GM23338 (cell line): ENCODE data around the gene VPS25. TPM values are rescaled to one million over a fixed set of nuclear protein-coding genes. Genes with fewer than 3 reads are reported as not detected.
"Not testable (repeated sequence)": the region's sequence is repeated elsewhere in the genome, so short reads cannot be mapped to it uniquely, and the experiment has no call there.

Experiments used
- ATAC-seq: fragments of 200-7000 bp; cut with Tn5 transposase; 3 replicates; pipeline ENCODE4 v1.9.1; 2020
- DNase-seq: peaks from one replicate; pipeline ENCODE4 v3.0.0-alpha.2; 2015; ENCODE audit warnings: low spot score
- H2AFZ ChIP-seq: fragments of 200-600 bp; sonication (generic); 2 replicates; pipeline ENCODE4 v1.8.0; 2016; ENCODE audit warnings: antibody characterized with exemption, mild to moderate bottlenecking, moderate library complexity
- H3F3A ChIP-seq: fragments of 200-600 bp; sonication (generic); replicated peaks from 2 replicates; pipeline ENCODE4 v1.8.0; 2017; ENCODE audit warnings: antibody characterized with exemption, mixed run types, low read depth
- H3K27ac ChIP-seq: fragments of 200-600 bp; sonication (generic); 2 replicates; pipeline ENCODE4 v1.6.1; 2016; ENCODE audit warnings: low read depth
- H3K27me3 ChIP-seq: fragments of 200-600 bp; sonication (generic); 2 replicates; pipeline ENCODE4 v1.8.0; 2016; ENCODE audit warnings: mild to moderate bottlenecking, mixed run types, moderate library complexity; ENCODE audit not compliant: insufficient read depth
- H3K36me3 ChIP-seq: fragments of 200-600 bp; sonication (generic); 2 replicates; pipeline ENCODE4 v1.8.0; 2016; ENCODE audit warnings: mild to moderate bottlenecking; ENCODE audit not compliant: insufficient read depth
- H3K4me1 ChIP-seq: fragments of 200-600 bp; sonication (generic); 2 replicates; pipeline ENCODE4 v1.8.0; 2016; ENCODE audit warnings: mild to moderate bottlenecking, moderate library complexity; ENCODE audit not compliant: insufficient read depth
- H3K4me2 ChIP-seq: fragments of 200-600 bp; sonication (generic); 2 replicates; pipeline ENCODE4 v1.7.1; 2017; ENCODE audit warnings: mixed run types
- H3K4me3 ChIP-seq: fragments of 200-600 bp; sonication (generic); 2 replicates; pipeline ENCODE4 v1.6.1; 2016; ENCODE audit warnings: mixed run types
- H3K79me2 ChIP-seq: fragments of 200-600 bp; sonication (generic); replicated peaks from 2 replicates; pipeline ENCODE4 v1.8.0; 2017; ENCODE audit warnings: mild to moderate bottlenecking; ENCODE audit not compliant: insufficient read depth
- H3K9me2 ChIP-seq: fragments of 200-600 bp; sonication (generic); 2 replicates; pipeline ENCODE4 v1.8.0; 2017; ENCODE audit not compliant: insufficient read depth
- H4K20me1 ChIP-seq: fragments of 200-600 bp; sonication (generic); replicated peaks from 2 replicates; pipeline ENCODE4 v1.8.0; 2017; ENCODE audit warnings: mild to moderate bottlenecking; ENCODE audit not compliant: insufficient read depth
- H3K27ac Mint-ChIP-seq: 2 replicates; pipeline ENCODE4 v1.8.0; 2020; ENCODE audit warnings: inconsistent platforms, mild to moderate bottlenecking, moderate library complexity, mixed read lengths
- H3K27me3 Mint-ChIP-seq: 3 replicates; pipeline ENCODE4 v1.8.0; 2022; ENCODE audit warnings: low read depth, mild to moderate bottlenecking, moderate library complexity, mixed read lengths, inconsistent platforms; ENCODE audit not compliant: insufficient read depth, poor library complexity
- H3K36me3 Mint-ChIP-seq: 3 replicates; pipeline ENCODE4 v1.8.0; 2021; ENCODE audit warnings: low read depth, mild to moderate bottlenecking, inconsistent platforms, moderate library complexity, mixed read lengths
- H3K4me1 Mint-ChIP-seq: 3 replicates; pipeline ENCODE4 v1.8.0; 2020; ENCODE audit warnings: mild to moderate bottlenecking, inconsistent platforms, mixed read lengths
- H3K4me3 Mint-ChIP-seq: 3 replicates; pipeline ENCODE4 v1.8.0; 2021; ENCODE audit warnings: moderate library complexity, mild to moderate bottlenecking, inconsistent platforms, mixed read lengths
- H3K9me3 Mint-ChIP-seq: 3 replicates; pipeline ENCODE4 v1.8.0; 2020; ENCODE audit warnings: moderate library complexity, mild to moderate bottlenecking, inconsistent platforms, mixed read lengths
- EZH2phosphoT487 ChIP-seq: fragments of 200-600 bp; sonication (generic); IDR thresholded peaks from one replicate; pipeline ENCODE4 v1.8.1; 2018; ENCODE audit warnings: antibody characterized with exemption; ENCODE audit not compliant: unreplicated experiment
- ZNF331 ChIP-seq: fragments of 250-450 bp; sonication (Bioruptor Pico); IDR thresholded peaks from 2 replicates; pipeline ENCODE4 v1.5.0; 2020; ENCODE audit warnings: low read depth, mild to moderate bottlenecking, moderate library complexity
- polyA plus RNA-seq: library from polyadenylated mRNA; unstranded; fragments of >200 nt; fragmentation: Nextera tagmentation; extraction: Ambion mirVana; gene quantifications from 2 replicates; pipeline ENCODE4 v1.2.1, GENCODE V29; 2016
- total RNA-seq: library from RNA; depleted of rRNA; stranded (reverse); fragments of >200 nt; shearing (Covaris generic); gene quantifications from 2 replicates; pipeline ENCODE4 v1.2.3, GENCODE V29; 2014
- TF ChIP-seq, protein P1 (sequence below): fragments of 250-450 bp; sonication (Bioruptor Pico); IDR thresholded peaks from 2 replicates; pipeline ENCODE4 v1.5.0; 2020; ENCODE audit warnings: mild to moderate bottlenecking, moderate library complexity

The VPS25 gene
- total and polyA plus RNA-seq, 2 experiments from 2014 or later = 105 to 110 TPM

DNA sequence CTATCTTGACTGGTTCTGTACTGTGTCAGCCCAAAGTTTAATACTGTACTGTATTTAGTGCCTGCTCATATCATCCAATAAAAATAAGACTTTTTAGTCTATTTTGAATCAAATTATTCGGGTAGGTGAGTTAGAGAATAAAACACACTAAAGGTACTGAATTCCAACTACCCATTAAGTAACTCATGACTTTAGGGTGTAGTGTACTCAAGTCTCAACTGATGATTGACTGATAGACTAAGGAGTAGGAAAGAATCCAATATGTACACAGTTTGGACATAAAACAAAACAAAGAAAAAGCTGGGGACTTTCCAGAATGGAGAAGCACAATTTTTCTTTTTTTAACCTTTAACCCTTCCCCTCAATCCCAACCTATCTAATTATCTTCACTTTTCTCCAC, 32.5 kb upstream of the VPS25 start (continued):
- TF ChIP-seq, protein P1, sequence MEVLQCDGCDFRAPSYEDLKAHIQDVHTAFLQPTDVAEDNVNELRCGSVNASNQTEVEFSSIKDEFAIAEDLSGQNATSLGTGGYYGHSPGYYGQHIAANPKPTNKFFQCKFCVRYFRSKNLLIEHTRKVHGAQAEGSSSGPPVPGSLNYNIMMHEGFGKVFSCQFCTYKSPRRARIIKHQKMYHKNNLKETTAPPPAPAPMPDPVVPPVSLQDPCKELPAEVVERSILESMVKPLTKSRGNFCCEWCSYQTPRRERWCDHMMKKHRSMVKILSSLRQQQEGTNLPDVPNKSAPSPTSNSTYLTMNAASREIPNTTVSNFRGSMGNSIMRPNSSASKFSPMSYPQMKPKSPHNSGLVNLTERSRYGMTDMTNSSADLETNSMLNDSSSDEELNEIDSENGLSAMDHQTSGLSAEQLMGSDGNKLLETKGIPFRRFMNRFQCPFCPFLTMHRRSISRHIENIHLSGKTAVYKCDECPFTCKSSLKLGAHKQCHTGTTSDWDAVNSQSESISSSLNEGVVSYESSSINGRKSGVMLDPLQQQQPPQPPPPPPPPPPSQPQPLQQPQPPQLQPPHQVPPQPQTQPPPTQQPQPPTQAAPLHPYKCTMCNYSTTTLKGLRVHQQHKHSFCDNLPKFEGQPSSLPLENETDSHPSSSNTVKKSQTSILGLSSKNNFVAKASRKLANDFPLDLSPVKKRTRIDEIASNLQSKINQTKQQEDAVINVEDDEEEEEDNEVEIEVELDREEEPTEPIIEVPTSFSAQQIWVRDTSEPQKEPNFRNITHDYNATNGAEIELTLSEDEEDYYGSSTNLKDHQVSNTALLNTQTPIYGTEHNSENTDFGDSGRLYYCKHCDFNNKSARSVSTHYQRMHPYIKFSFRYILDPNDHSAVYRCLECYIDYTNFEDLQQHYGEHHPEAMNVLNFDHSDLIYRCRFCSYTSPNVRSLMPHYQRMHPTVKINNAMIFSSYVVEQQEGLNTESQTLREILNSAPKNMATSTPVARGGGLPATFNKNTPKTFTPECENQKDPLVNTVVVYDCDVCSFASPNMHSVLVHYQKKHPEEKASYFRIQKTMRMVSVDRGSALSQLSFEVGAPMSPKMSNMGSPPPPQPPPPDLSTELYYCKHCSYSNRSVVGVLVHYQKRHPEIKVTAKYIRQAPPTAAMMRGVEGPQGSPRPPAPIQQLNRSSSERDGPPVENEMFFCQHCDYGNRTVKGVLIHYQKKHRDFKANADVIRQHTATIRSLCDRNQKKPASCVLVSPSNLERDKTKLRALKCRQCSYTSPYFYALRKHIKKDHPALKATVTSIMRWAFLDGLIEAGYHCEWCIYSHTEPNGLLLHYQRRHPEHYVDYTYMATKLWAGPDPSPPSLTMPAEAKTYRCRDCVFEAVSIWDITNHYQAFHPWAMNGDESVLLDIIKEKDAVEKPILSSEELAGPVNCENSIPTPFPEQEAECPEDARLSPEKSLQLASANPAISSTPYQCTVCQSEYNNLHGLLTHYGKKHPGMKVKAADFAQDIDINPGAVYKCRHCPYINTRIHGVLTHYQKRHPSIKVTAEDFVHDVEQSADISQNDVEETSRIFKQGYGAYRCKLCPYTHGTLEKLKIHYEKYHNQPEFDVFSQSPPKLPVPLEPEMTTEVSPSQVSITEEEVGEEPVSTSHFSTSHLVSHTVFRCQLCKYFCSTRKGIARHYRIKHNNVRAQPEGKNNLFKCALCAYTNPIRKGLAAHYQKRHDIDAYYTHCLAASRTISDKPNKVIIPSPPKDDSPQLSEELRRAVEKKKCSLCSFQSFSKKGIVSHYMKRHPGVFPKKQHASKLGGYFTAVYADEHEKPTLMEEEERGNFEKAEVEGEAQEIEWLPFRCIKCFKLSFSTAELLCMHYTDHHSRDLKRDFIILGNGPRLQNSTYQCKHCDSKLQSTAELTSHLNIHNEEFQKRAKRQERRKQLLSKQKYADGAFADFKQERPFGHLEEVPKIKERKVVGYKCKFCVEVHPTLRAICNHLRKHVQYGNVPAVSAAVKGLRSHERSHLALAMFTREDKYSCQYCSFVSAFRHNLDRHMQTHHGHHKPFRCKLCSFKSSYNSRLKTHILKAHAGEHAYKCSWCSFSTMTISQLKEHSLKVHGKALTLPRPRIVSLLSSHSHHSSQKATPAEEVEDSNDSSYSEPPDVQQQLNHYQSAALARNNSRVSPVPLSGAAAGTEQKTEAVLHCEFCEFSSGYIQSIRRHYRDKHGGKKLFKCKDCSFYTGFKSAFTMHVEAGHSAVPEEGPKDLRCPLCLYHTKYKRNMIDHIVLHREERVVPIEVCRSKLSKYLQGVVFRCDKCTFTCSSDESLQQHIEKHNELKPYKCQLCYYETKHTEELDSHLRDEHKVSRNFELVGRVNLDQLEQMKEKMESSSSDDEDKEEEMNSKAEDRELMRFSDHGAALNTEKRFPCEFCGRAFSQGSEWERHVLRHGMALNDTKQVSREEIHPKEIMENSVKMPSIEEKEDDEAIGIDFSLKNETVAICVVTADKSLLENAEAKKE (CRISPR knock-in tag) = no peak
- no peak for TF ChIP-seq EZH2phosphoT487
- no peak for TF ChIP-seq ZNF331

DNA sequence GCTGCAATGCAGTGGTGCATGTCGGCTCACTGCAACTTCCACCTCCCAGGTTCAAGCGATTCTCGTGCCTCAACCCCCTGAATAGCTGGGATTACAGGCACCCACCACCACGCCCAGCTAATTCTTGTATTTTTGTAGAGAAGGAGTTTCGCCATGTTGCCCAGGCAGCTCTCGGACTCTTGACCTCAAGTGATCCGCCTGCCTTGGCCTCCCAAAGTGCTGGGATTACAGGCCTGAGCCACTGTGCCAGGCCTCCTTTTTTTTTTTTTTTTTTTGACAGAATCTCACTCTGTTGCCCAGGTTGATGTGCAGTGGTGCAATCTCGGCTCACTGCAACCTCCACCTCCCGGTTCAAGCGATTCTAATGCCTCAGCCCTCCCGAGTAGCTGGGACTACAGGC, 30.3 kb upstream of the VPS25 start:
- H3K79me2 ChIP-seq = peaks cover 12% of the 10 kb centered on the region
- not testable (repeated sequence) for H3K27ac Mint-ChIP-seq

More for the DNA sequence above, 30.3 kb upstream of the VPS25 start:
- not testable (repeated sequence) for DNase-seq, ATAC-seq, H3K27ac ChIP-seq, H3K36me3 Mint-ChIP-seq, H4K20me1 ChIP-seq, H2AFZ ChIP-seq, H3K4me2 ChIP-seq, H3K4me3 Mint-ChIP-seq, H3K9me2 ChIP-seq, H3K36me3 ChIP-seq, H3K4me3 ChIP-seq
- 0 out of 2 replicates have a peak, but pooled peaks cover 12% of the 10 kb centered on the region for H3F3A ChIP-seq
- Mint-ChIP-seq H3K4me1 (peaks cover 21% of the 10 kb centered on the region), H3K9me3 (peaks cover 11% of the 10 kb centered on the region), H3K27me3 (peaks cover 20% of the 10 kb centered on the region)
- peaks cover 18% of the 10 kb centered on the region for H3K27me3 ChIP-seq
- peaks cover 28% of the 10 kb centered on the region for H3K4me1 ChIP-seq
